IMR-90 (cell line): ENCODE data around the gene KAZN. TPM values are rescaled to one million over a fixed set of nuclear protein-coding genes. Genes with fewer than 3 reads are reported as not detected.

Source experiments
- ATAC-seq: fragments of 200-7000 bp; cut with Tn5 transposase; 2 replicates; pipeline ENCODE4 v1.9.1; 2020; ENCODE audit warnings: low read depth, mild to moderate bottlenecking, moderate library complexity
- BruUV-seq: library from RNA; stranded (reverse); fragments of 400-500 nt; replicated peaks from 2 replicates; lab custom pipeline; 2021; lab: Mats Ljungman, UMichigan
- CTCF ChIA-PET: fragments of 300-600 bp; formaldehyde crosslinking; extraction: SDS; loops from one replicate; lab custom pipeline; 2021; ENCODE audit warnings: antibody characterized with exemption; lab: Yijun Ruan, JAX
- POLR2A ChIA-PET: fragments of 300-600 bp; sonication (Branson Sonifier 250); formaldehyde crosslinking; loops from one replicate; lab custom pipeline; 2022; ENCODE audit warnings: antibody characterized with exemption; ENCODE audit not compliant: unreplicated experiment; lab: Charles Lee
- DNase-seq: peaks from one replicate; pipeline ENCODE4 v3.0.0; 2013
- H2AFZ ChIP-seq: replicated peaks from 2 replicates; pipeline ENCODE3; 2013; ENCODE audit warnings: low read length, mild to moderate bottlenecking; ENCODE audit not compliant: poor library complexity
- H2AK5ac ChIP-seq: 2 replicates; pipeline ENCODE4 v1.6.1; 2013; ENCODE audit warnings: low read depth, low read length, inconsistent platforms
- H2AK9ac ChIP-seq: replicated peaks from 2 replicates; pipeline ENCODE3; 2013; ENCODE audit warnings: mild to moderate bottlenecking, low read depth, low read length, moderate library complexity; ENCODE audit not compliant: poor library complexity
- H2BK120ac ChIP-seq: 2 replicates; pipeline ENCODE4 v1.6.1; 2013; ENCODE audit warnings: low read depth, low read length, inconsistent platforms
- H2BK15ac ChIP-seq: 3 replicates; pipeline ENCODE4 v1.6.1; 2013; ENCODE audit warnings: low read depth, low read length, inconsistent platforms
- H2BK20ac ChIP-seq: 2 replicates; pipeline ENCODE4 v1.6.1; 2013; ENCODE audit warnings: low read depth, mild to moderate bottlenecking, inconsistent platforms, low read length, moderate library complexity
- H2BK5ac ChIP-seq: 2 replicates; pipeline ENCODE4 v1.6.1; 2013; ENCODE audit warnings: mild to moderate bottlenecking, low read depth, low read length, inconsistent platforms; ENCODE audit not compliant: poor library complexity, severe bottlenecking
- H3K14ac ChIP-seq: replicated peaks from 2 replicates; pipeline ENCODE4 v1.6.1; 2013; ENCODE audit warnings: low read depth, low read length, inconsistent platforms
- H3K18ac ChIP-seq: 2 replicates; pipeline ENCODE4 v1.6.1; 2013; ENCODE audit warnings: low read depth, low read length, control low read depth
- H3K23ac ChIP-seq: 2 replicates; pipeline ENCODE4 v1.6.1; 2013; ENCODE audit warnings: low read depth, low read length, inconsistent platforms
- H3K27ac ChIP-seq: 2 replicates; pipeline ENCODE4 v1.5.1; 2013; ENCODE audit warnings: mild to moderate bottlenecking, control low read depth, low read length; ENCODE audit not compliant: insufficient read depth
- H3K27me3 ChIP-seq: 2 replicates; pipeline ENCODE4 v1.6.1; 2013; ENCODE audit warnings: low read length; ENCODE audit not compliant: control insufficient read depth, insufficient read depth
- H3K36me3 ChIP-seq: 2 replicates; pipeline ENCODE4 v1.6.1; 2013; ENCODE audit warnings: low read length, mixed read lengths; ENCODE audit not compliant: control insufficient read depth, insufficient read depth
- H3K4ac ChIP-seq: 2 replicates; pipeline ENCODE4 v1.6.1; 2013; ENCODE audit warnings: low read depth, low read length, inconsistent platforms
- H3K4me1 ChIP-seq: 2 replicates; pipeline ENCODE4 v1.6.1; 2013; ENCODE audit warnings: low read length, mixed read lengths; ENCODE audit not compliant: control insufficient read depth, insufficient read depth
- H3K4me2 ChIP-seq: 2 replicates; pipeline ENCODE4 v1.6.1; 2013; ENCODE audit warnings: low read depth, mild to moderate bottlenecking, control low read depth, low read length, moderate library complexity
- H3K4me3 ChIP-seq: 2 replicates; pipeline ENCODE4 v1.5.1; 2013; ENCODE audit warnings: low read depth, mild to moderate bottlenecking, control low read depth, low read length, moderate library complexity; ENCODE audit not compliant: insufficient read depth
- H3K56ac ChIP-seq: 2 replicates; pipeline ENCODE4 v1.6.1; 2013; ENCODE audit warnings: low read length, inconsistent platforms; ENCODE audit not compliant: insufficient read depth; ENCODE audit errors: extremely low read depth
- H3K79me1 ChIP-seq, 2 experiments: 2 replicates each; pipeline ENCODE4 v1.6.1; 2013; ENCODE audit warnings: low read length in 2 of 2, inconsistent platforms in 1 of 2, low read depth in 1 of 2
- H3K9ac ChIP-seq: 2 replicates; pipeline ENCODE4 v1.6.1; 2013; ENCODE audit warnings: low read depth, low read length, control low read depth
- H3K9me1 ChIP-seq: 2 replicates; pipeline ENCODE4 v1.6.1; 2013; ENCODE audit warnings: low read length, inconsistent platforms; ENCODE audit not compliant: insufficient read depth
- H3K9me3 ChIP-seq: 2 replicates; pipeline ENCODE4 v1.6.1; 2013; ENCODE audit warnings: low read length; ENCODE audit not compliant: control insufficient read depth, insufficient read depth
- H4K20me1 ChIP-seq: 2 replicates; pipeline ENCODE4 v1.6.1; 2013; ENCODE audit warnings: low read length, inconsistent platforms; ENCODE audit not compliant: insufficient read depth
- H4K5ac ChIP-seq: 2 replicates; pipeline ENCODE4 v1.6.1; 2013; ENCODE audit warnings: mild to moderate bottlenecking, low read depth, low read length, control low read depth
- H4K8ac ChIP-seq, 2 experiments: 2 replicates each; pipeline ENCODE4 v1.6.1; 2013; ENCODE audit warnings: low read depth in 2 of 2, low read length in 2 of 2, control low read depth in 1 of 2, inconsistent platforms in 1 of 2
- H4K91ac ChIP-seq: 2 replicates; pipeline ENCODE4 v1.6.1; 2013; ENCODE audit warnings: low read depth, low read length, inconsistent platforms; ENCODE audit not compliant: insufficient read depth
- BHLHE40 ChIP-seq: fragments of 150-350 bp; IDR thresholded peaks from 2 replicates; pipeline ENCODE4 v1.6.1; 2016; ENCODE audit warnings: mild to moderate bottlenecking, low read depth, low read length
- CEBPB ChIP-seq: IDR thresholded peaks from 2 replicates; pipeline ENCODE4 v1.6.1; 2012; ENCODE audit warnings: low read depth, low read length, improper control_type of control experiment
- CHD1 ChIP-seq: IDR thresholded peaks from 2 replicates; pipeline ENCODE4 v1.6.1; 2012; ENCODE audit warnings: low read depth, low read length, improper control_type of control experiment
- FOS ChIP-seq: fragments of 150-350 bp; IDR thresholded peaks from 2 replicates; pipeline ENCODE4 v1.6.1; 2016; ENCODE audit warnings: low read depth, low read length
- MAFK ChIP-seq: IDR thresholded peaks from 2 replicates; pipeline ENCODE4 v1.6.1; 2012; ENCODE audit warnings: low read depth, low read length, improper control_type of control experiment
- MAZ ChIP-seq: IDR thresholded peaks from 2 replicates; pipeline ENCODE4 v1.6.1; 2012; ENCODE audit warnings: low read depth, mild to moderate bottlenecking, low read length, improper control_type of control experiment, moderate library complexity, borderline replicate concordance
- MXI1 ChIP-seq: IDR thresholded peaks from 2 replicates; pipeline ENCODE4 v1.6.1; 2012; ENCODE audit warnings: low read depth, mild to moderate bottlenecking, low read length, moderate library complexity, borderline replicate concordance
- NFE2L2 ChIP-seq: fragments of 150-350 bp; IDR thresholded peaks from 2 replicates; pipeline ENCODE4 v1.6.1; 2016; ENCODE audit warnings: low read depth, mild to moderate bottlenecking, low read length
- POLR2A ChIP-seq: IDR thresholded peaks from 2 replicates; pipeline ENCODE4 v1.6.1; 2012; ENCODE audit warnings: mild to moderate bottlenecking, low read depth, low read length
- RAD21 ChIP-seq: IDR thresholded peaks from 2 replicates; pipeline ENCODE4 v1.6.1; 2012; ENCODE audit warnings: low read length, improper control_type of control experiment
- RCOR1 ChIP-seq: IDR thresholded peaks from 2 replicates; pipeline ENCODE4 v1.6.1; 2012; ENCODE audit warnings: mild to moderate bottlenecking, low read length, improper control_type of control experiment; ENCODE audit not compliant: insufficient replicate concordance
- RFX5 ChIP-seq: IDR thresholded peaks from 2 replicates; pipeline ENCODE4 v1.8.0; 2012; ENCODE audit warnings: low read depth, mild to moderate bottlenecking, low read length, moderate library complexity
- SMC3 ChIP-seq: fragments of 150-350 bp; IDR thresholded peaks from 2 replicates; pipeline ENCODE4 v1.6.1; 2016; ENCODE audit warnings: low read depth, mild to moderate bottlenecking, antibody characterized with exemption, low read length, moderate library complexity
- WGBS, 2 experiments: methylation state at CpG; one replicate each; pipeline versions ENCODE4 v1.1.5 to v1.1.7; 2013; ENCODE audit warnings: missing lambda C conversion rate in 2 of 2; ENCODE audit not compliant: insufficient read length in 1 of 2; ENCODE audit errors: extremely low coverage in 2 of 2; 5-methylcytosine and 5-hydroxymethylcytosine counted together
- dilution Hi-C: fragments of 300-500 bp; cut with HindIII; formaldehyde crosslinking; loops from one replicate; pipeline ENCODE4 v1.14.3; 2018; ENCODE audit warnings: low sequenced_read_pairs; ENCODE audit not compliant: unreplicated experiment
- in situ Hi-C: fragments of 300-500 bp; cut with MboI; formaldehyde crosslinking; loops from 3 replicates; pipeline ENCODE4 v1.14.3; 2019; ENCODE audit warnings: low sequenced_read_pairs, inconsistent platforms, mixed read lengths
- intact Hi-C: fragments of 100-400 bp; cut with micrococcal nuclease; formaldehyde crosslinking; loops from 2 replicates; pipeline ENCODE4 v1.10.0; 2022
- polyA plus RNA-seq, 3 experiments: library from polyadenylated mRNA; depleted of rRNA; stranded (reverse); fragments of >200 nt; gene quantifications; 2 replicates each; pipeline ENCODE4 v1.2.3, GENCODE V29; 2012; ENCODE audit warnings: low replicate concordance in 1 of 3
- total RNA-seq: library from RNA; depleted of rRNA; stranded (reverse); fragments of >200 nt; gene quantifications from 2 replicates; pipeline ENCODE4 v1.2.3, GENCODE V29; 2012
- TF ChIP-seq, protein P1 (sequence below): conservative IDR thresholded peaks from 2 replicates; pipeline ENCODE4 v1.5.1; 2012; ENCODE audit warnings: mild to moderate bottlenecking, low read depth, low read length, improper control_type of control experiment
- TF ChIP-seq, protein P2 (sequence below): fragments of 150-350 bp; IDR thresholded peaks from 2 replicates; pipeline ENCODE4 v1.6.1; 2017; ENCODE audit warnings: mild to moderate bottlenecking, antibody characterized with exemption, low read length, low read depth
- TF ChIP-seq, protein P3 (sequence below): fragments of 150-350 bp; IDR thresholded peaks from 2 replicates; pipeline ENCODE4 v1.6.1; 2016; ENCODE audit warnings: low read depth, mild to moderate bottlenecking, low read length, moderate library complexity, borderline replicate concordance

The KAZN gene
- total and polyA plus RNA-seq, 2 of the 4 experiments (the other 2 are of a cell fraction) = 5.2 to 10.5 TPM

DNA sequence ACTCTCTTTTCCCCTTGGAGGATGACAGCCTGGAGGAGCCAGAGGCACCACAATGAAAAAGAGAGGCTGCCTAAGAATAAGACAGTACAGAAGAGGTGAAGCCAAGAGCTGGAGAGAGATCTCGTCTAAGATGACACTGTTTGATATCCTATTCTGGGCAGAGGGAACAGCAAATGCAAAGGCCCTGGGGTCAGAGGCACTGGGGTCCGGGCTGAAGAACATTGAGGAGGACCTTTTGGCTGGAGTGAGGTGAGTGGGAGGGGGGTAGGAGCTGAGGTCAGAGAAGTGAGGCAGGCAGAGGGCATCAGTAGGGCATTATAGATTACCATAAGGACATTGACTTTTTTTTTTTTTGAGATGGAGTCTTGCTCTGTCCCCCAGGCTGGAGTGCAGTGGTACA lies 535.8 kb downstream of the KAZN start:
- POLR2A ChIA-PET = no interaction called here
- Histone ChIP-seq H4K8ac (no peak overlapping the region), H4K20me1 (no peaks in the 10 kb centered on the region), H3K27ac (no peak overlapping the region), H2BK15ac (no peak overlapping the region), H3K56ac (no peak overlapping the region), H2BK120ac (no peak overlapping the region), H3K14ac (no peak overlapping the region), H3K9me1 (no peaks in the 10 kb centered on the region), H2AK9ac (no peak overlapping the region), H4K5ac (no peak overlapping the region), H3K27me3 (peaks cover 21% of the 10 kb centered on the region), H3K23ac (no peak overlapping the region), H2BK5ac (no peak overlapping the region), H3K36me3 (no peaks in the 10 kb centered on the region), H3K4me1 (no peaks in the 10 kb centered on the region), H3K9ac (no peak overlapping the region), H2AK5ac (no peak overlapping the region), H3K79me1 (no peaks in the 10 kb centered on the region), H3K9me3 (peaks cover 5% of the 10 kb centered on the region), H3K4me3 (no peak overlapping the region), H4K91ac (no peak overlapping the region), H3K4me2 (no peak overlapping the region), H3K4ac (no peak overlapping the region), H2AFZ (no peak overlapping the region), H3K18ac (no peak overlapping the region), H2BK20ac (no peak overlapping the region)
- WGBS, 2 experiments = 100% methylated on average over 1 of the region's 2 CpGs; no CpG with 5 or more reads in 1 of the 2 experiments
- TF ChIP-seq MAZ = no peak
- TF ChIP-seq RCOR1 = no peak
- TF ChIP-seq, protein P1, sequence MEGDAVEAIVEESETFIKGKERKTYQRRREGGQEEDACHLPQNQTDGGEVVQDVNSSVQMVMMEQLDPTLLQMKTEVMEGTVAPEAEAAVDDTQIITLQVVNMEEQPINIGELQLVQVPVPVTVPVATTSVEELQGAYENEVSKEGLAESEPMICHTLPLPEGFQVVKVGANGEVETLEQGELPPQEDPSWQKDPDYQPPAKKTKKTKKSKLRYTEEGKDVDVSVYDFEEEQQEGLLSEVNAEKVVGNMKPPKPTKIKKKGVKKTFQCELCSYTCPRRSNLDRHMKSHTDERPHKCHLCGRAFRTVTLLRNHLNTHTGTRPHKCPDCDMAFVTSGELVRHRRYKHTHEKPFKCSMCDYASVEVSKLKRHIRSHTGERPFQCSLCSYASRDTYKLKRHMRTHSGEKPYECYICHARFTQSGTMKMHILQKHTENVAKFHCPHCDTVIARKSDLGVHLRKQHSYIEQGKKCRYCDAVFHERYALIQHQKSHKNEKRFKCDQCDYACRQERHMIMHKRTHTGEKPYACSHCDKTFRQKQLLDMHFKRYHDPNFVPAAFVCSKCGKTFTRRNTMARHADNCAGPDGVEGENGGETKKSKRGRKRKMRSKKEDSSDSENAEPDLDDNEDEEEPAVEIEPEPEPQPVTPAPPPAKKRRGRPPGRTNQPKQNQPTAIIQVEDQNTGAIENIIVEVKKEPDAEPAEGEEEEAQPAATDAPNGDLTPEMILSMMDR = no peak
- no peak for TF ChIP-seq NFE2L2
- no peak for TF ChIP-seq BHLHE40
- no peak for TF ChIP-seq SMC3
- TF ChIP-seq CEBPB = no peak
- TF ChIP-seq CHD1 = no peak
- no peak for TF ChIP-seq MXI1
- TF ChIP-seq, protein P2, sequence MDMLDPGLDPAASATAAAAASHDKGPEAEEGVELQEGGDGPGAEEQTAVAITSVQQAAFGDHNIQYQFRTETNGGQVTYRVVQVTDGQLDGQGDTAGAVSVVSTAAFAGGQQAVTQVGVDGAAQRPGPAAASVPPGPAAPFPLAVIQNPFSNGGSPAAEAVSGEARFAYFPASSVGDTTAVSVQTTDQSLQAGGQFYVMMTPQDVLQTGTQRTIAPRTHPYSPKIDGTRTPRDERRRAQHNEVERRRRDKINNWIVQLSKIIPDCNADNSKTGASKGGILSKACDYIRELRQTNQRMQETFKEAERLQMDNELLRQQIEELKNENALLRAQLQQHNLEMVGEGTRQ = no peak
- no peak for TF ChIP-seq RFX5
- TF ChIP-seq, protein P3, sequence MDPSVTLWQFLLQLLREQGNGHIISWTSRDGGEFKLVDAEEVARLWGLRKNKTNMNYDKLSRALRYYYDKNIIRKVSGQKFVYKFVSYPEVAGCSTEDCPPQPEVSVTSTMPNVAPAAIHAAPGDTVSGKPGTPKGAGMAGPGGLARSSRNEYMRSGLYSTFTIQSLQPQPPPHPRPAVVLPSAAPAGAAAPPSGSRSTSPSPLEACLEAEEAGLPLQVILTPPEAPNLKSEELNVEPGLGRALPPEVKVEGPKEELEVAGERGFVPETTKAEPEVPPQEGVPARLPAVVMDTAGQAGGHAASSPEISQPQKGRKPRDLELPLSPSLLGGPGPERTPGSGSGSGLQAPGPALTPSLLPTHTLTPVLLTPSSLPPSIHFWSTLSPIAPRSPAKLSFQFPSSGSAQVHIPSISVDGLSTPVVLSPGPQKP = no peak
- TF ChIP-seq RAD21 = no peak
- no peak for TF ChIP-seq FOS
- TF ChIP-seq POLR2A = no peak
- TF ChIP-seq MAFK = no peak
- intact Hi-C loops = no loop called here
- in situ Hi-C loops = no loop called here
- DNase-seq = no peak
- BruUV-seq = no TSS peak
- dilution Hi-C loops = no loop called here
- CTCF ChIA-PET = no interaction called here
- no peak for ATAC-seq
